Effector CD8-positive, alpha-beta T cell (primary cell): ENCODE measurements around the gene SCAP.

Experiments used
- DNase-seq: peaks from one replicate; lab custom pipeline; 2025; lab: John Stamatoyannopoulos, UW

The SCAP gene

DNA sequence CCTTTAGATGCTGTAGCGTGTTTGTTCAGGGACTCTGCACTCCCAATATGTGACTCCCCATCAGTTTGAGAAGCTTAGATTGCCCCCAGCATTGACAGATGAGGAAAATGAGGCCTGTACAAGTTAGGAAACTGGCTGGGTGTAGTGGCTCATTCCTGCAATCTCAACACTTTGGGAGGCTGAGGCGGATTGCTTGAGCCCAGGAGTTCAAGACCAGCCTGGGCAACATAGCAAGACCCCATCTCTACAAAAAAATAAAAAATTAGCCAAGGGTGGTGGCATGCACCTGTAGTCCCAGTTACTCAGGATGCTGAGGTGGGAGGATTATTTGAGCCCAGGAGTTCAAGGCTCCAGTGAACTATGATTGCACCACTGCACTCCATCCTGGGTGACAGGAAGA lies 108.9 kb downstream of the SCAP start:
- DNase-seq = no peak

DNA sequence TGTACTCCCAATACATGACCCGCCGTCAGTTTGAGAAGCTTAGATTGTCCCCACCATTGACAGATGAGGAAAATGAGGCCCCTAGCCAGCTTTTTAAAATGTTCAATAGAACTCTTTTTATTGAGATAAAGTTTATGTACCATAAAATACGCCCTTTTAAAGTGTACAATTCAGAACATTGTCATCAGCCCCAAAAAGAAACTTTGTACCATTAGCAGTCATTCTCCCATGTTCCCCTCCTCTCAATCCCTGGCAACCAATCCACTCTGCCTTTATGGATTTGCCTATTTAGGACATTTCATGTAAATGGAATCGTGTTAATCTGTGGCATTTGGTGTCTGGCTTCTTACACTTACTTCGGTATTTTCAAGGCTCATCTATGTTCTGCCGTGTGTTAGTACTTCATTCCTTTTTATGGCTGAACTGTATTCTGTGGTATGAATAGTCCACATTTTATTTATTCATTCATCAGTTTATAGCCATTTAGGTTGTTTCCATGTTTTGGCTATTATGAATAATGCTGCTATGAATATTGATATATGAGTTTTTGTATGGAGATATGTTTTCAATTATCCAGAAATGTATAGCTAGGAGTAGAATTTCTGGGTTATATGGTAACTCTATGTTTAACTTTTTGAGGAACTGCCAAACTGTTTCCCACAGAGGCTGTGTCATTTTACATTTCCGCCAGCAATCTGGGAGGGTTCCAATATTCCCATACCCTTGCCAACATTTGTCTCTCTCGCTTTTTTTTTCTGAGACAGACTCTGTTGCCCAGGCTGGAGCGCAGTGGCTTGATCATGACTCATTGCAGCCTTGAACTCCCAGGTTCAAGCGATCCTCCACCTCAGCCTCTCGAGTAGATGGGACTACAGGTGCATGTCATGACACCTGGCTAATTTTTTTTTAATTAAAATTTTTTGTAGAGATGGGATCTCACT lies 110.3 kb downstream of the SCAP start:
- DNase-seq = no peak
